ENCODE data around the gene HAGH. TPM values are rescaled to one million over a fixed set of nuclear protein-coding genes. Genes with fewer than 3 reads are reported as not detected.

The HAGH gene
- total RNA-seq: 76.1 and 79.8 TPM in 2 replicates

GRCh38 chr16:1826691-1827573 is at the start of gene HAGH, which contains the start of gene FAHD1:
HAGH (minus strand) TSS chr16:1826825; CDS start chr16:1826787, 38 bp downstream.
FAHD1 (plus strand) TSS chr16:1827206; CDS start chr16:1827239, 33 bp downstream.

DNA sequence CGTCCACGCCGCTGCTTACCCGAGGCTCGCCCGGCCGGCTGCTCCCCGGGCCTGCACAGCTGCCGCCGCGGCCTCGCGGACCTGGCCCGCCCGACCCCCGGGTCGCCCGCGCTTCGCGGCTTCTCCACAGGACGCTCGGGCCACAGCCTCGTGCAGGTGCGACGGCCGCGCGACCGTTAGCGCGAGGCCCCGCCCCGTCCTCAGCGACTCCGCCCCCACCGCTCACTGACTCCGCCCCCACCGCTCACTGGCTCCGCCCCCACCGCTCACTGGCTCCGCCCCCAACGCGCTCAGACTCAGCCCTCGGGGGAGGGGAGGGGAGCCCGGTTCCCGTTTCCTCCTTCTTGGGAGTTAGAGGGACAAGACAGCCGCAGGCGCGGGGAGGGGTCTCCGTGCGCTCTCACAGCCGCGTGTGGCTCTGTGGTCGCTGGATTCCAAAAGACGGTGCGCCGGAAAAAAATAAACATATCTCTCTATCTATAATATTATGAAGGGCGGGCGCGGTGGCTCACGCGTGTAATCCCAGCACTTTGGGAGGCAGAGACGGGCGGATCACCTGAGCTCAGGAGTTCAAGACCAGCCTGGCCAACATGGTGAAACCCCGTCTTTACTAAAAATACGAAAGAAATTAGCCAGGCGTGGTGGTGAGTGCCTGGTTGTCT is 45.5 kb upstream of the HAGH start, which contains the start of gene MEIOB:
MEIOB (minus strand) TSS at position 191 of the 662 bp plus-strand sequence. CDS start 3,989 bp downstream, outside the sequence.

GRCh38 chr16:1793578-1794220 is 32.9 kb downstream of the HAGH start, which contains the start of gene IGFALS:
IGFALS (minus strand) TSS chr16:1793705; CDS start chr16:1793652, 53 bp downstream.

DNA sequence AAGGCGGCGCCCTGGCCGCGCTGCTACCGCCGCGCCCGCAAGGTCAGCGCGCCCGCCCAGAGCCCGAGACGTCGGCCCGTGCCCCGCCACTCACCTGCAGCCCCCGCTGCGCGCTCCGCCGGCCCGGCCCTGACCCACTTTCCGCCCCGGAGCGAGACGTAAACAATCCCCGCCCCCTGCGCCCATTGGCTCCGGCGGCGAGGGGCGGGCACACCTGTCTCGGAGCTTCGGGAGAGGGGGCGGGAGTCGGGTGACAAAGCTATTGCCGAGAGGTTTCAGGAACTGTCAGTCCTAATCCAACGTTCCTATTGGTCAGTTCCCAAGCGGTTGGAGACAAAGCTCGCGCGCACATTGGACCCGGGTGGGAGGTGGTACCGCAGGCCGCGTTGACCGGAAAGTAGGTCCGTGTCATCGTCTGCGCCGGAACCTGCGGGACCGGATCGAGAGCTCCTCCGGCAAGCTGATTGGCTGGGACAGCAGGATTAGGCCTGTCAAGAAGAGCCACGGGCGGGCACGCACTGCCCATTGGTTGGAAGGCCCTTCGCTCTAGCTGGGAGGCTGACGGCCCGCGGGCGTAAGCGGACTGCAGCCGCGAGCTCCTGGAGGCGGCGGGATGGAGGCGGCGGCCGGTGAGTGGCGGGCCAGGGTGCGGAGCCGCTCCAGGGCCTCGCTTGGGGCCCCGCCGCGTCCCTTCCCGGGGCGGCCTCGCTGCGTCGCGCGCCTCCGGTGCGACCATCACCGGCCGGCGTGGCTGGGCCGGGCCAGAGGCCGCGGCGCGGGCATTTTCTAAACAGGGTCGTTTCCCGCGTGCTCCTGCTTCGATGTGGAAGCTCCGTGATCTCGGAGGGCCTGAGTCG is 44.0 kb downstream of the HAGH start, which contains the start of the genes NUBP2 and SPSB3:
NUBP2 (plus strand) TSS at position 553 of the 857 bp plus-strand sequence; CDS start at position 614, 61 bp downstream.
SPSB3 (minus strand) TSS at position 164 of the 857 bp plus-strand sequence. CDS start 1,088 bp downstream, outside the sequence.

GRCh38 chr16:1772908-1773702 is 53.5 kb downstream of the HAGH start, which contains the start of gene MRPS34:
MRPS34 (minus strand) TSS chr16:1773134; CDS start chr16:1773119, 15 bp downstream.

GRCh38 chr16:1772362-1772907 is 54.2 kb downstream of the HAGH start, which contains the start of gene EME2:
EME2 (plus strand) TSS chr16:1772810; CDS start chr16:1773228, 418 bp downstream.

DNA sequence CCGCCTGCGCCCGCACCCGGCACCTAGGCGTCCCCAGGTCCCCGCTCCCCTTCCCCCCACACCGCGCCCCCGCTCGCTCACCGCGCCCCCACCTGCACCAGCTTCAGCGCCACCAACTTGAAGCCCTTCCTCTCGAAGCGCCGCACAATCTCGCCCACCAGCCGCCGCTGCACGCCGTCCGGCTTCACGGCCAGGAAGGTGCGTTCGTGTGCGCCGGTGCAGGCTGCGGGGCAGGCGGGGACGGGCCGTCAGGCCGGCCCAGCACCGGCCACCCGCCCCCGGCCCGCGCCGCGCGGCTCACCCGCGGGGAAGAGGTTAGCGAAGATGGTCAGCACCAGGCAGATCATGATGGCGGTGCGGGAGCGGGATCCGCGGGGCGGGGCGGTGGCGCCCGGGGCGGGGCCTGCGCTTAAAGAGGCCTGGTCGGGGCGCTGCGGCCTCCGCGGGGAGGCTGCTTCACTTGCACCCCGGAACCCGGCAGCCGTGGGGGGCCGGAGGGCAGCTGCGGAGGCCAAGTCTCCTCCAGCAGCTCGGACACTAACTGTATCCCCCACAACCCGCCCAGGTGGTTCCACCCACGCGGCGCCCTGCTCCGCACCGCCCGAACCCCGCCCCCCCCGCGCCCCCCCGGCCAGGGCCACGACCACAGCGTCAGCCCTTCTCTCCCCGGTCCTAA is 55.3 kb downstream of the HAGH start, which contains the start of gene NME3:
NME3 (minus strand) TSS at position 356 of the 676 bp plus-strand sequence; CDS start at position 347, 9 bp downstream.

Other genes with a start within 250 kb of the HAGH start
- gene IFT140, start 214.8 kb downstream of the HAGH start, total RNA-seq: 8.3 and 8.4 TPM in 2 replicates
- 5.1 and 8.2 TPM in 2 replicates for gene CRAMP1, start 214.5 kb downstream of the HAGH start, total RNA-seq
- 68.9 and 108 TPM in 2 replicates for gene JPT2, start 148.5 kb downstream of the HAGH start, total RNA-seq
- gene MAPK8IP3, start 120.6 kb downstream of the HAGH start, total RNA-seq: 17.7 and 26.7 TPM in 2 replicates
- 69.0 and 71.8 TPM in 2 replicates for gene NME3, start 55.3 kb downstream of the HAGH start, total RNA-seq
- gene EME2, start 54.0 kb downstream of the HAGH start, total RNA-seq: 14.1 and 14.3 TPM in 2 replicates
- 193 and 199 TPM in 2 replicates for gene MRPS34, start 53.7 kb downstream of the HAGH start, total RNA-seq
- gene SPSB3, start 44.3 kb downstream of the HAGH start, total RNA-seq: 22.4 and 28.4 TPM in 2 replicates
- gene NUBP2, start 43.9 kb downstream of the HAGH start, total RNA-seq: 119 and 173 TPM in 2 replicates
- not detected in 2 replicates for gene IGFALS, start 33.1 kb downstream of the HAGH start, total RNA-seq
- gene FAHD1, start 381 bp upstream of the HAGH start, total RNA-seq: 70.2 and 86.2 TPM in 2 replicates
- not detected in 2 replicates for gene MEIOB, start 45.3 kb upstream of the HAGH start, total RNA-seq
- gene HS3ST6, start 91.6 kb upstream of the HAGH start, total RNA-seq: 1.4 and 2.7 TPM in 2 replicates
- 6.7 and 11.7 TPM in 2 replicates for gene MSRB1, start 116.4 kb upstream of the HAGH start, total RNA-seq
- 0.35 and 0.46 TPM in 2 replicates for gene RPL3L, start 127.9 kb upstream of the HAGH start, total RNA-seq
- gene NDUFB10, start 132.7 kb upstream of the HAGH start, total RNA-seq: 279 and 343 TPM in 2 replicates
- gene RPS2, start 138.0 kb upstream of the HAGH start, total RNA-seq: 3,748 and 4,325 TPM in 2 replicates
- gene RNF151, start 140.0 kb upstream of the HAGH start, total RNA-seq: not detected in 2 replicates
- 114 and 119 TPM in 2 replicates for gene TBL3, start 145.2 kb upstream of the HAGH start, total RNA-seq
- 1.1 and 2.2 TPM in 2 replicates for gene NOXO1, start 154.6 kb upstream of the HAGH start, total RNA-seq
- gene GFER, start 157.4 kb upstream of the HAGH start, total RNA-seq: 20.3 and 22.9 TPM in 2 replicates
- 2.1 and 5.4 TPM in 2 replicates for gene SYNGR3, start 163.1 kb upstream of the HAGH start, total RNA-seq
- gene ZNF598, start 183.0 kb upstream of the HAGH start, total RNA-seq: 52.9 and 61.7 TPM in 2 replicates
- gene NPW, start 193.0 kb upstream of the HAGH start, total RNA-seq: 3.6 and 4.0 TPM in 2 replicates
- 24.8 and 25.5 TPM in 2 replicates for gene NHERF2, start 200.1 kb upstream of the HAGH start, total RNA-seq
- 32.8 and 43.2 TPM in 2 replicates for gene NTHL1, start 221.0 kb upstream of the HAGH start, total RNA-seq
- gene TSC2, start 221.2 kb upstream of the HAGH start, total RNA-seq: 33.8 and 35.0 TPM in 2 replicates